ENCODE measurements around the gene LRMDA.
A peak's percentile ranks its signal among the peaks of the same experiment; 100 is the strongest.

GRCh38 chr10:75408911-75409885 lies 22.2 kb upstream of the LRMDA start:
- TF ChIP-seq CTCF (IDR thresholded peaks at IDR 0.05): peak in 2 of 6 experiments; percentile 3 to 37
- peak in 1 of 4 donors; percentile 55 for TF ChIP-seq POLR2A (IDR thresholded peaks at IDR 0.05)
